ENCODE results near the gene GDPD5. TPM values are rescaled to one million over a fixed set of nuclear protein-coding genes. Genes with fewer than 3 reads are reported as not detected.

Gene GDPD5
- total and polyA plus RNA-seq, 2 donors (not counting 1 experiment from before 2014, with no cell fraction given): 2.5 to 3.1 TPM

DNA sequence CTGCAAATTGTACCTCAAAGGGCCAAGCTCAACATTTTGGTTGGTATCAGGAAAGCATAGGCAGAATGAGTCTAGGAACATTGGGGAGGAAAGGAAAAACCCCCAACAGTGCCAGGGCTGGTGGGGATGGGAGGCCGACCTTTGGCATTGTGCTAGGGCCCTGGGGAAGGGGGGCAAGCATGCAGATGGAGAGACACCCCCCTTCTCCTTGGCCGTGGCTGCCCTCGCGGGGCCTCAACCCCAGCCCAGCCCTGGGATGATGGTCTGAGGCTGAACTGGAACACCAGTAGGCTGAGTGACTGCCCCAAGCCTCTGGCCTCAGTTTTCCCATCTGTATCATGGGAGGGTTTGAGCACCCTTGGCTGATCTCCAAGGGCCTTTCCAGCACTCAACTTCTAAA is 40.0 kb downstream of the GDPD5 start:
- Histone ChIP-seq H3K27ac (ENCODE audit: insufficient read depth, low read length) (no peak overlapping the region), H3K9ac (ENCODE audit: insufficient read depth, low read length) (no peak overlapping the region), H3K27me3 (ENCODE audit: control insufficient read depth, insufficient read depth, low read length) (peaks cover 4% of the 10 kb centered on the region), H3K4me3 (replicated peaks in 1 of 4; ENCODE audit: control extremely low read depth in 1 of 4, insufficient read depth in 1 of 4, low read depth in 3 of 4, low read length in 4 of 4) (no peak overlapping the region), H4K20me1 (ENCODE audit: control insufficient read depth, extremely low read depth, insufficient read depth, low read length) (no peaks in the 10 kb centered on the region), H3K4me2 (ENCODE audit: extremely low read depth, insufficient read depth, low read length) (no peak overlapping the region), H3K79me2 (ENCODE audit: control insufficient read depth, insufficient read depth, low read length) (no peaks in the 10 kb centered on the region), H3K9me3 (ENCODE audit: control insufficient read depth, insufficient read depth, low read depth, low read length) (no peaks in the 10 kb centered on the region), H3K4me1 (ENCODE audit: control insufficient read depth, extremely low read depth, insufficient read depth, low read length) (no peaks in the 10 kb centered on the region), H2AFZ (ENCODE audit: low read length) (no peak overlapping the region), H3K36me3 (ENCODE audit: control insufficient read depth, insufficient read depth, low read length) (no peaks in the 10 kb centered on the region)
- TF ChIP-seq, protein P1, sequence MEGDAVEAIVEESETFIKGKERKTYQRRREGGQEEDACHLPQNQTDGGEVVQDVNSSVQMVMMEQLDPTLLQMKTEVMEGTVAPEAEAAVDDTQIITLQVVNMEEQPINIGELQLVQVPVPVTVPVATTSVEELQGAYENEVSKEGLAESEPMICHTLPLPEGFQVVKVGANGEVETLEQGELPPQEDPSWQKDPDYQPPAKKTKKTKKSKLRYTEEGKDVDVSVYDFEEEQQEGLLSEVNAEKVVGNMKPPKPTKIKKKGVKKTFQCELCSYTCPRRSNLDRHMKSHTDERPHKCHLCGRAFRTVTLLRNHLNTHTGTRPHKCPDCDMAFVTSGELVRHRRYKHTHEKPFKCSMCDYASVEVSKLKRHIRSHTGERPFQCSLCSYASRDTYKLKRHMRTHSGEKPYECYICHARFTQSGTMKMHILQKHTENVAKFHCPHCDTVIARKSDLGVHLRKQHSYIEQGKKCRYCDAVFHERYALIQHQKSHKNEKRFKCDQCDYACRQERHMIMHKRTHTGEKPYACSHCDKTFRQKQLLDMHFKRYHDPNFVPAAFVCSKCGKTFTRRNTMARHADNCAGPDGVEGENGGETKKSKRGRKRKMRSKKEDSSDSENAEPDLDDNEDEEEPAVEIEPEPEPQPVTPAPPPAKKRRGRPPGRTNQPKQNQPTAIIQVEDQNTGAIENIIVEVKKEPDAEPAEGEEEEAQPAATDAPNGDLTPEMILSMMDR (conservative IDR thresholded peaks at IDR 0.05 in 1 of 2, IDR thresholded peaks at IDR 0.05 in 1 of 2; ENCODE audit: low read depth in 1 of 2, low read length in 2 of 2): no peak
- TF ChIP-seq EZH2 (IDR thresholded peaks at IDR 0.05; ENCODE audit: low read length, missing control alignments): no peak
- no peak for DNase-seq (ENCODE audit: low read depth in 2 of 2)

DNA sequence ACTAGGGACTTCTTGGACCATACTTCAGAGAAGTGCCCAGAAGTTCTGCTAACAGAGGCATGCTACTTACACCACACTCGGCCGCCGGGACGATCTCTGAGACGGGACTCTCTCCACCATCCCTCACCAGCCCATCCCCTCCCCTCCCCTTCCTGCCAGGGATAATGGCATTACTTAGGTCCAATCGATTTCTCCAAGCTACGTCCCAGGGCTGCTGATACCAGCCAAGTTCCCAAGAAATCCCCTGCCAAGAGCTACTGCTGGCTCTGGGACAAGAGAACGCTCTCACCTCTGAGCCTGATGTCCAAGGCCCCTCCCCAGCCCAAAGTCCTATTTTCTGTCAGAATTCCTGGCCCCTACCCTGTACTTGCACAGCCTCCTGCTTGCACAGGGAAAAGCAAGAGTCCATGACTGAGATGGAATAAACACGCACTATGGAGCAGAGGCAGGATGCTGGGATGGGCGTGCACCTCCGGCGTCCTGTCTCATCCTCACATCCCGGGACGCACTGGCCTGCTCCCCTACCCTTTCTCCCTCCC is 42.7 kb downstream of the GDPD5 start:
- no peak overlapping the region for H3K9ac ChIP-seq (ENCODE audit: insufficient read depth, low read length)
- H3K79me2 ChIP-seq (ENCODE audit: control insufficient read depth, insufficient read depth, low read length): no peaks in the 10 kb centered on the region
- no peaks in the 10 kb centered on the region for H3K4me1 ChIP-seq (ENCODE audit: control insufficient read depth, extremely low read depth, insufficient read depth, low read length)
- H3K27me3 ChIP-seq (ENCODE audit: control insufficient read depth, insufficient read depth, low read length): peaks cover 4% of the 10 kb centered on the region
- no peak overlapping the region for H2AFZ ChIP-seq (ENCODE audit: low read length)
- no peak overlapping the region for H3K4me3 ChIP-seq (replicated peaks in 1 of 4; ENCODE audit: control extremely low read depth in 1 of 4, insufficient read depth in 1 of 4, low read depth in 3 of 4, low read length in 4 of 4)
- no peaks in the 10 kb centered on the region for H4K20me1 ChIP-seq (ENCODE audit: control insufficient read depth, extremely low read depth, insufficient read depth, low read length)
- no peak for DNase-seq (ENCODE audit: low read depth in 2 of 2)
- H3K27ac ChIP-seq (ENCODE audit: insufficient read depth, low read length): no peak overlapping the region
- no peaks in the 10 kb centered on the region for H3K36me3 ChIP-seq (ENCODE audit: control insufficient read depth, insufficient read depth, low read length)
- no peaks in the 10 kb centered on the region for H3K9me3 ChIP-seq (ENCODE audit: control insufficient read depth, insufficient read depth, low read depth, low read length)
- no peak overlapping the region for H3K4me2 ChIP-seq (ENCODE audit: extremely low read depth, insufficient read depth, low read length)
- no peak for TF ChIP-seq EZH2 (IDR thresholded peaks at IDR 0.05; ENCODE audit: low read length, missing control alignments)
- TF ChIP-seq, protein P1 (conservative IDR thresholded peaks at IDR 0.05 in 1 of 2, IDR thresholded peaks at IDR 0.05 in 1 of 2; ENCODE audit: low read depth in 1 of 2, low read length in 2 of 2): no peak

DNA sequence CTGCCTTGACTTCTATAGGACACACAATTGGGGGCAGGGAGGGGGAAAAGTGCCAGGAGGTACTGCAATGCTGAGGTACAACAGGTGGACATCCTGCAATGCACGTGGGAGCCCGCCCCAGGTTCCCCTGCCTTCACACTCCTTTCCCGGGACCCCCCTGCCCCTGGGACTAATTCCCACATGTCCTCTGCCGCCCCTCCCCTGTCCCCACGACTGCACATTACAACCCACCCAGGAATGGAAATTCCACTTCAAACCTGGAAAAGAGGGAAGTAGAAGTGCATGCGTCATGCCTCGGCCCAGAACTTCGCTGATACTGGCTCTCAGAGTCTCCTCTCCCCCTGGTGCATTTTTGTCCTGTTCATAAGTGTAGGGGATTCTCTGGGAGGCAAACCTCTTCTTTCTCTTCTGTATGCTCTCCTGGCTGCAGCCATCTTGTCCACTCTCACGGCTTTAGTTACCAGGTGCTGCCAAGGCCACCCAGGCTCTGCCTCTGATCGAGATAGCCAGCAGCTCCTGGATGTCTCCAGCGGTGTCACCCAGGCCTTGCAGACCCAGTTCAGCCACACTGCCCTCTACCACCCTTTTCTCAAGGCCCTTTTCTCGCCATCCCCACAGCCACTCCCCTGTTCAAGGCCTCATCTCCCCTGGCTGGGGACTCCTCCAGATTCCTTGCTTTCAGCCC is 43.7 kb downstream of the GDPD5 start:
- H3K4me1 ChIP-seq (ENCODE audit: control insufficient read depth, extremely low read depth, insufficient read depth, low read length): no peaks in the 10 kb centered on the region
- TF ChIP-seq EZH2 (IDR thresholded peaks at IDR 0.05; ENCODE audit: low read length, missing control alignments): no peak
- TF ChIP-seq, protein P1 (conservative IDR thresholded peaks at IDR 0.05 in 1 of 2, IDR thresholded peaks at IDR 0.05 in 1 of 2; ENCODE audit: low read depth in 1 of 2, low read length in 2 of 2): no peak
- H3K4me2 ChIP-seq (ENCODE audit: extremely low read depth, insufficient read depth, low read length): no peak overlapping the region
- H3K4me3 ChIP-seq (replicated peaks in 1 of 4; ENCODE audit: control extremely low read depth in 1 of 4, insufficient read depth in 1 of 4, low read depth in 3 of 4, low read length in 4 of 4): no peak overlapping the region
- H3K36me3 ChIP-seq (ENCODE audit: control insufficient read depth, insufficient read depth, low read length): no peaks in the 10 kb centered on the region
- H3K79me2 ChIP-seq (ENCODE audit: control insufficient read depth, insufficient read depth, low read length): no peaks in the 10 kb centered on the region
- H3K9ac ChIP-seq (ENCODE audit: insufficient read depth, low read length): no peak overlapping the region
- H3K27ac ChIP-seq (ENCODE audit: insufficient read depth, low read length): no peak overlapping the region
- H4K20me1 ChIP-seq (ENCODE audit: control insufficient read depth, extremely low read depth, insufficient read depth, low read length): no peaks in the 10 kb centered on the region
- H2AFZ ChIP-seq (ENCODE audit: low read length): no peak overlapping the region
- peaks cover 2% of the 10 kb centered on the region for H3K27me3 ChIP-seq (ENCODE audit: control insufficient read depth, insufficient read depth, low read length)
- no peaks in the 10 kb centered on the region for H3K9me3 ChIP-seq (ENCODE audit: control insufficient read depth, insufficient read depth, low read depth, low read length)
- no peak for DNase-seq (ENCODE audit: low read depth in 2 of 2)

All from fibroblast of lung (primary cell).